Raji (cell line): Measurements from ENCODE around the gene PSEN1.

Experiments
- POLR2A ChIP-seq: IDR thresholded peaks from 2 replicates; pipeline ENCODE4 v1.6.1; 2011; ENCODE audit warnings: low read depth, low read length, control low read depth; ENCODE audit not compliant: insufficient read depth

The PSEN1 gene

GRCh38 chr14:73189651-73190050 lies 53.3 kb downstream of the PSEN1 start:
- TF ChIP-seq POLR2A, result no peak

- TF ChIP-seq POLR2A, result no peak
Measured at GRCh38 chr14:73191441-73191840, 55.1 kb downstream of the PSEN1 start.

GRCh38 chr14:73198253-73198652 lies 61.9 kb downstream of the PSEN1 start:
- TF ChIP-seq POLR2A, result no peak

GRCh38 chr14:73203527-73203926 lies 67.2 kb downstream of the PSEN1 start:
- no peak for TF ChIP-seq POLR2A

- TF ChIP-seq POLR2A, result no peak
Measured at GRCh38 chr14:73207615-73208014, 71.3 kb downstream of the PSEN1 start.

GRCh38 chr14:73208390-73208789 lies 72.1 kb downstream of the PSEN1 start:
- no peak for TF ChIP-seq POLR2A

- TF ChIP-seq POLR2A, result no peak
Measured at GRCh38 chr14:73208846-73209245, 72.5 kb downstream of the PSEN1 start.

GRCh38 chr14:73209953-73210352 lies 73.6 kb downstream of the PSEN1 start:
- no peak for TF ChIP-seq POLR2A

GRCh38 chr14:73211251-73212040 lies 75.1 kb downstream of the PSEN1 start:
- no peak for TF ChIP-seq POLR2A

- no peak for TF ChIP-seq POLR2A
Measured at GRCh38 chr14:73216030-73216429, 79.7 kb downstream of the PSEN1 start.

GRCh38 chr14:73217411-73217810 lies 81.1 kb downstream of the PSEN1 start:
- no peak for TF ChIP-seq POLR2A

GRCh38 chr14:73220061-73220460 lies 83.8 kb downstream of the PSEN1 start:
- no peak for TF ChIP-seq POLR2A

GRCh38 chr14:73220634-73221033 lies 84.3 kb downstream of the PSEN1 start:
- TF ChIP-seq POLR2A, result no peak

- no peak for TF ChIP-seq POLR2A
Measured at GRCh38 chr14:73221945-73222344, 85.6 kb downstream of the PSEN1 start.

- TF ChIP-seq POLR2A, result no peak
Measured at GRCh38 chr14:73223049-73223448, 86.7 kb downstream of the PSEN1 start.

GRCh38 chr14:73225496-73225895 lies 89.2 kb downstream of the PSEN1 start:
- no peak for TF ChIP-seq POLR2A
